Fibroblast of villous mesenchyme (primary cell): Measurements from ENCODE around the gene SLC30A7. TPM values are rescaled to one million over a fixed set of nuclear protein-coding genes. Genes with fewer than 3 reads are reported as not detected.
"Not testable (repeated sequence)": the region's sequence is repeated elsewhere in the genome, so short reads cannot be mapped to it uniquely, and the experiment has no call there.

ENCODE experiments used
- DNase-seq: peaks from one replicate; pipeline ENCODE4 v3.0.0-alpha.2; 2010; ENCODE audit warnings: low read depth
- H3K4me3 ChIP-seq: 2 replicates; pipeline ENCODE4 v1.5.1; 2011; ENCODE audit warnings: low read depth, mild to moderate bottlenecking, low read length
- total RNA-seq: library from RNA; depleted of rRNA; stranded (reverse); fragments of >200 nt; gene quantifications from 2 replicates; pipeline ENCODE4 v1.2.3, GENCODE V29; 2012
- TF ChIP-seq, protein P1 (sequence below): IDR thresholded peaks from 2 replicates; pipeline ENCODE4 v1.5.1; 2012; ENCODE audit warnings: low read depth, mild to moderate bottlenecking, low read length; ENCODE audit not compliant: insufficient read depth

Gene SLC30A7
- total RNA-seq, 1 donor = 90.7 TPM

DNA sequence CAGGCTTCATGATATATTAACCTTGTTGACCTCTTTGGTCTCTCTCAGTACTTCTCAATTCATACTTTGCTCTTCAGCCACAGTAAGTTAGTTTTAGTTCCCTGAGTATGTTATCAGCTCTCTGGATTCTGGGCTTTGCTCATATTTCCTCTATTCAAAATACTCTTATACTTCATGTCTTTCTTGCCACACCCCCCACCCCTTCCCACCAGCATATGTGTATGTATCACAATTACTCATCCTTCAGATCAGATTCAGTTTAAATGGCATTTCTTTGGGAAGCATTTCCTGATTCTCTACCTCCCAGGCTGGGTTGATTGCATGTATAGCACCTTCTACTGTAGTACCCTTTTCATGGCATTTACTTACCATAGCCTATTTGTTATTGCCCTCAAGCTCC lies 28.3 kb downstream of the SLC30A7 start:
- no peak for DNase-seq

DNA sequence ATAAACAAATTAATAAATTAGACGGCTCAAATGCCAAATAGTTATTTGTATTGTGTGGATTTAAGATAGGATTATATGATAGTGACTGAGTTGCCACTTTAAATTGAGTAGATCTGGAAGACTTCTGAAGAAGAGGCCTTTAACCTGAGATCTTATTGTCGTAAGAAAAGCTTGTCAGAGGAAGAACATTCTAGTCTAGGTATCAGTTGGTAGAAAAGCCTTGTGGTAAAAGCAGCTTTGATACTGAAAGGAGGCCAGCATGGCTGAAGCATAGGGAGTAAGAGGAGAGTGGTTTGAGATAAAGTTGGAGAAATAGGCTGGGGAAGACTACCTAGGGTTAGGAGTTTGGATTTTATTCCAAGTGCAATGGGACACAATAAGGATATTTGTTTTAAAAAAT lies 29.1 kb downstream of the SLC30A7 start:
- DNase-seq = no peak
- TF ChIP-seq, protein P1, sequence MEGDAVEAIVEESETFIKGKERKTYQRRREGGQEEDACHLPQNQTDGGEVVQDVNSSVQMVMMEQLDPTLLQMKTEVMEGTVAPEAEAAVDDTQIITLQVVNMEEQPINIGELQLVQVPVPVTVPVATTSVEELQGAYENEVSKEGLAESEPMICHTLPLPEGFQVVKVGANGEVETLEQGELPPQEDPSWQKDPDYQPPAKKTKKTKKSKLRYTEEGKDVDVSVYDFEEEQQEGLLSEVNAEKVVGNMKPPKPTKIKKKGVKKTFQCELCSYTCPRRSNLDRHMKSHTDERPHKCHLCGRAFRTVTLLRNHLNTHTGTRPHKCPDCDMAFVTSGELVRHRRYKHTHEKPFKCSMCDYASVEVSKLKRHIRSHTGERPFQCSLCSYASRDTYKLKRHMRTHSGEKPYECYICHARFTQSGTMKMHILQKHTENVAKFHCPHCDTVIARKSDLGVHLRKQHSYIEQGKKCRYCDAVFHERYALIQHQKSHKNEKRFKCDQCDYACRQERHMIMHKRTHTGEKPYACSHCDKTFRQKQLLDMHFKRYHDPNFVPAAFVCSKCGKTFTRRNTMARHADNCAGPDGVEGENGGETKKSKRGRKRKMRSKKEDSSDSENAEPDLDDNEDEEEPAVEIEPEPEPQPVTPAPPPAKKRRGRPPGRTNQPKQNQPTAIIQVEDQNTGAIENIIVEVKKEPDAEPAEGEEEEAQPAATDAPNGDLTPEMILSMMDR = no peak
- no peak overlapping the region for H3K4me3 ChIP-seq

More for the DNA sequence above, 28.3 kb downstream of the SLC30A7 start:
- TF ChIP-seq, protein P1 = no peak
- no peak overlapping the region for H3K4me3 ChIP-seq

DNA sequence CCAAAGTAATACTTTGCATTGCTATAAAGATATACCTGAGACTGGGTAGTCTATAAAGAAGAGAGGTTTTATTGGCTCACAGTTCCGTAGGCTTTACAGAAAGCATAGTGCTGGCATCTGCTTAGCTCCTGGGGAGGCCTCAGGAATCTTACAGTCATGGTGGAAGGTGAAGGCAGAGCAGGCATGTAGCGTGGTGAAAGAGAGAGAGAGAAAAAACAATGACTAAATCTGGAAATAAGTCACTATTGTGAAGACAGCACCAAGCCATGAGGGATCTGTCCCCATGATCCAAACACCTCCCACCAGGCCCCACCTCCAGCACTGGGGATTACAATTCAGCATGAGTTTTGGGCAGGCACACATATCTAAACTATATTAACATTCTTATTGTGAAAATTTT lies 30.4 kb downstream of the SLC30A7 start:
- TF ChIP-seq, protein P1 = no peak
- no peak for DNase-seq
- no peak overlapping the region for H3K4me3 ChIP-seq

DNA sequence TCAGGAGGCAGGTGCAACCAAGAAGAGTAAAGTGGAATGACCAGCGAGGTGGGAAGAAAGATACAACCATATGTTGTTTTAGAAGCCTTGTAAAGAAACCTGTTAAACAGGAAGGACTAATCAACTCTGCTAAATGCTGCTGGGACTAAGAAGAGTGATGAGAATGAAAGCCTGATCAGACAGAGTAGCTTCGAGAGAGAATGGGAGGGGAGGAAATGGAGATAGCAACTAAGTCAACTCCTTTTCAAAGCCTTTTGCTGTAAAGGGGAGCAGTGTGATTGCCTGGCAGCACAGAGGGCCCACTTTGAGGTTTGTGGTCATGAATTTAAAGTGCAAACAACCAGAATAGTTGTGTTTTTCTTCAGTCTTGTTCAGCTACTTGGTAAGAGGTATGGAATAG lies 31.4 kb downstream of the SLC30A7 start:
- no peak for DNase-seq
- H3K4me3 ChIP-seq = no peak overlapping the region
- TF ChIP-seq, protein P1 = no peak

DNA sequence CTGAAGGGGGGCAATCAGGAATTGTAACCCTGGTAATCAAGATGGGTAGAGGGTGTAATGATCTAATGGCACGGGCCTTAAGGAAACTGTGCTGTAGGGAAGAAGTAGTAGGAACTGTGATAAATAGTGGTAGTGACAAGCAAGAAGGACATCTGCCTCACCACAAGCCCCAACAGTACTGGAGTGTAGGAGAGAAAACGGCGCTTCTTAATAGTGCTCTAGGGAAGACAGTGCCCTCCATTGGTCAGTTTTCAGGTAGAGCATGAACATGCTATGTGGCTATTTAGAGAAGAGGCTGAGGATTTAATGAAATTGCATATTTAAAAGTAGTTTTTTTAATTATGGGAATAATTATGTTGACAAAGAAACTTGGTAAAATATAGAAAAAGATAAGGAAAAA lies 32.2 kb downstream of the SLC30A7 start:
- DNase-seq = no peak
- TF ChIP-seq, protein P1 = no peak
- no peak overlapping the region for H3K4me3 ChIP-seq

DNA sequence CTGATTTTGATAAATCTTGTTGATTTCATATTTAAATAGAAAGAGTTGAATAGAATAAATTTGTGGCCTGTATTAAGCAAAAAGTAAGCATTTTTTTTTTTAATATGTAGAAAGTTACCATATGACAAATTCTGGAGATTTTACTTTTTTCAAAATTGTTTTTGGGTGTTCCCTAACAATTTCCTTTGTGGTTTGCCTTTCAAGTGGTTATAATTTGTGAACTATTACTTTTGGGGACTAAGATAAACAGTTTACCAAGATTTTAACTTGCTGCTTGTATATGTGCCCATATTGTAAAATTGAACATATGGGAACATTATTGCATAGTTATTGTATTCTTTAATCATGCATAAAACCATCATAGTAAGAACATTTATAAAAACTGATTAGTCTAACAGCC lies 34.6 kb downstream of the SLC30A7 start:
- DNase-seq = no peak
- no peak overlapping the region for H3K4me3 ChIP-seq
- TF ChIP-seq, protein P1 = no peak

DNA sequence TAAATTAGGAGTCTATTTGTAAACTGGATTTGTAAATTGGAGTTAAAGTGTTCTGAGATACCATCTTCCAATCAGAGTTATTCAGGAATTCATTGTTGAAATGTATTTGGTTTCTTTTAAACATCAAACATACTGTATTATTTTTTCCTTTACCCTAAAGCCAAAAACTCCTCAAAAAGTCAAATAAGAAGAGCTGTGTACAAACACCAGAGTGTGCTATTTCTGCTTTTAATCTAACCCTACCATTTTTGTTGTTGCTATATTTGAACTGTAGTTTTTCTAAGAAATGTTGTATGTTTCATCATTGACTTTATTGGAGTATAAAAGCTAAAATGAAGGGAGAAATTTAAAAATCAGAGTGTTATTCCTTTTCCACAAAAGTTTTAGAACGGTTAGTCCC lies 35.8 kb downstream of the SLC30A7 start:
- TF ChIP-seq, protein P1 = no peak
- H3K4me3 ChIP-seq = no peak overlapping the region
- no peak for DNase-seq

DNA sequence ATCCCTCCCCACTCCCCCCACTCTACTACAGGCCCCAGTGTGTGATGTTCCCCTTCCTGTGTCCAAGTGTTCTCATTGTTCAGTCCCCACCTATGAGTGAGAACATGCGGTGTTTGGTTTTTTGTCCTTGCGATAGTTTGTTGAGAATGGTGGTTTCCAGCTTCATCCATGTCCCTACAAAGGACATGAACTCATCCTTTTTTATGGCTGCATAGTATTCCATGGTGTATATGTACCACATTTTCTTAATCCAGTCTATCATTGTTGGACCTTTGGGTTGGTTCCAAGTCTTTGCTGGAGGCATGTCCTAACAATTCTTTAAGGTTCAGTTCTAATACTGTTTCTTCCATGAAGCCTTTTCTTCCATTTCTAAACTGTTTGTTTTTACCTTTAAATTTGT lies 37.7 kb downstream of the SLC30A7 start:
- not testable (repeated sequence) for H3K4me3 ChIP-seq, DNase-seq
